ENCODE measurements around the gene ST3GAL3. TPM values are rescaled to one million over a fixed set of nuclear protein-coding genes. Genes with fewer than 3 reads are reported as not detected.

The ST3GAL3 gene
- total and polyA plus RNA-seq, 2 of the 13 experiments (the other 11 are each of a cell fraction or from before 2014, with no cell fraction given): 5.1 to 8.1 TPM

DNA sequence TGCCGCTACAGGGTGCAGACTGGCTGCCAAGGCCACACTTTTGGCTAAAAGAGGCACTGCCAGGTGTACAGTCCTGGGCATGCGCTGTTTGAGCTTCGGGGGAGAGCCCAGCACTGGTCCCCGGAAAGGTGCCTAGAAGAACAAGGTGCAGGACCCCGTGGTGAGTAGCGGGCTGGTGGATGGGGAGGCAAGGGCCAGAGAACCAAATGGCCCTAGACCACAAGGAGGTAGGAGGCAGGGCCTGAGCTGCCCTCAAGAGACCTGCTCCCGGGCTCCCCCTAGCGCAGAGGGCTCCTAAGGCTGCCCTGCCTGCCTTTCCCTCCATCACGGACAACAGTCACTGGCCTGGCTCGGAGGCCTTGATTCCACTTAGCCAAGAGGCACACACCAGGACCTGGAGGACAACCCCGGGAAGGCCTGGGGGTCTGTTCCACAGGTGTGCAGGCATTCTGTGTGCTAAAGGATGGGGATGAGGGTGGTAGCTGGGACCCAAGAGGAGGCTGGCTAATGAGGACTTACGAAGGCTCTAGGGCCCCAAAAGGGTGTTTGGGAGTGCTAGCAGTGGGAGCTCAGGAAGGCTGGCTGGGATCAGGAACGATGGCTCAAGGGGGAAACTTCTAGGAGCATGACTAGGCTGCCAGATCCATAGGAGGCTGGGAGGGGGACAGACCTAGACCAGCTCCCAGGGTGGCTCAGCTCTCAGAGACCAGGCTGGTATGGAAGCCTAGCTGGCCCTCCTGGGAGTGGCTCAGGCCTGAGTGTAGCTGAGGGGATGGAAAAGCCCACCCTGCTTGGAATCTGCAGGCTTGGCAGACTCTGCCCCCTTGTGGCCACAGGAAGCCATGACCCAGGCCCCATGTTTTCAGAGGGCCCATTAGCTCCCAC, 227.0 kb downstream of the ST3GAL3 start (continued):
- TF ChIP-seq, protein P1, sequence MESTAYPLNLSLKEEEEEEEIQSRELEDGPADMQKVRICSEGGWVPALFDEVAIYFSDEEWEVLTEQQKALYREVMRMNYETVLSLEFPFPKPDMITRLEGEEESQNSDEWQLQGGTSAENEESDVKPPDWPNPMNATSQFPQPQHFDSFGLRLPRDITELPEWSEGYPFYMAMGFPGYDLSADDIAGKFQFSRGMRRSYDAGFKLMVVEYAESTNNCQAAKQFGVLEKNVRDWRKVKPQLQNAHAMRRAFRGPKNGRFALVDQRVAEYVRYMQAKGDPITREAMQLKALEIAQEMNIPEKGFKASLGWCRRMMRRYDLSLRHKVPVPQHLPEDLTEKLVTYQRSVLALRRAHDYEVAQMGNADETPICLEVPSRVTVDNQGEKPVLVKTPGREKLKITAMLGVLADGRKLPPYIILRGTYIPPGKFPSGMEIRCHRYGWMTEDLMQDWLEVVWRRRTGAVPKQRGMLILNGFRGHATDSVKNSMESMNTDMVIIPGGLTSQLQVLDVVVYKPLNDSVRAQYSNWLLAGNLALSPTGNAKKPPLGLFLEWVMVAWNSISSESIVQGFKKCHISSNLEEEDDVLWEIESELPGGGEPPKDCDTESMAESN (CRISPR knock-in tag; conservative IDR thresholded peaks at IDR 0.05): no peak
- TF ChIP-seq, protein P2, sequence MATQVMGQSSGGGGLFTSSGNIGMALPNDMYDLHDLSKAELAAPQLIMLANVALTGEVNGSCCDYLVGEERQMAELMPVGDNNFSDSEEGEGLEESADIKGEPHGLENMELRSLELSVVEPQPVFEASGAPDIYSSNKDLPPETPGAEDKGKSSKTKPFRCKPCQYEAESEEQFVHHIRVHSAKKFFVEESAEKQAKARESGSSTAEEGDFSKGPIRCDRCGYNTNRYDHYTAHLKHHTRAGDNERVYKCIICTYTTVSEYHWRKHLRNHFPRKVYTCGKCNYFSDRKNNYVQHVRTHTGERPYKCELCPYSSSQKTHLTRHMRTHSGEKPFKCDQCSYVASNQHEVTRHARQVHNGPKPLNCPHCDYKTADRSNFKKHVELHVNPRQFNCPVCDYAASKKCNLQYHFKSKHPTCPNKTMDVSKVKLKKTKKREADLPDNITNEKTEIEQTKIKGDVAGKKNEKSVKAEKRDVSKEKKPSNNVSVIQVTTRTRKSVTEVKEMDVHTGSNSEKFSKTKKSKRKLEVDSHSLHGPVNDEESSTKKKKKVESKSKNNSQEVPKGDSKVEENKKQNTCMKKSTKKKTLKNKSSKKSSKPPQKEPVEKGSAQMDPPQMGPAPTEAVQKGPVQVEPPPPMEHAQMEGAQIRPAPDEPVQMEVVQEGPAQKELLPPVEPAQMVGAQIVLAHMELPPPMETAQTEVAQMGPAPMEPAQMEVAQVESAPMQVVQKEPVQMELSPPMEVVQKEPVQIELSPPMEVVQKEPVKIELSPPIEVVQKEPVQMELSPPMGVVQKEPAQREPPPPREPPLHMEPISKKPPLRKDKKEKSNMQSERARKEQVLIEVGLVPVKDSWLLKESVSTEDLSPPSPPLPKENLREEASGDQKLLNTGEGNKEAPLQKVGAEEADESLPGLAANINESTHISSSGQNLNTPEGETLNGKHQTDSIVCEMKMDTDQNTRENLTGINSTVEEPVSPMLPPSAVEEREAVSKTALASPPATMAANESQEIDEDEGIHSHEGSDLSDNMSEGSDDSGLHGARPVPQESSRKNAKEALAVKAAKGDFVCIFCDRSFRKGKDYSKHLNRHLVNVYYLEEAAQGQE (IDR thresholded peaks at IDR 0.05; ENCODE audit: borderline replicate concordance in 1 of 2, low read depth in 1 of 2, low read length in 2 of 2): no peak
- TF ChIP-seq PHF20 (CRISPR knock-in tag; IDR thresholded peaks at IDR 0.05): no peak
- TF ChIP-seq ATF7-NPFF (CRISPR knock-in tag; IDR thresholded peaks at IDR 0.05; ENCODE audit: low read depth): no peak
- no peak for TF ChIP-seq ZNF660 (CRISPR knock-in tag; IDR thresholded peaks at IDR 0.05; ENCODE audit: borderline replicate concordance, low read depth)
- TF ChIP-seq XBP1 (CRISPR knock-in tag; IDR thresholded peaks at IDR 0.05): no peak
- no peak for TF ChIP-seq TSC22D2 (CRISPR knock-in tag; IDR thresholded peaks at IDR 0.05; ENCODE audit: borderline replicate concordance)
- no peak for TF ChIP-seq GFI1 (CRISPR knock-in tag; IDR thresholded peaks at IDR 0.05; ENCODE audit: borderline replicate concordance)
- TF ChIP-seq GABPB1 (CRISPR knock-in tag; IDR thresholded peaks at IDR 0.05): peak; percentile 71
- no peak for TF ChIP-seq ELF1 (CRISPR knock-in tag; IDR thresholded peaks at IDR 0.05)
- no peak for TF ChIP-seq ARNT2 (CRISPR knock-in tag; IDR thresholded peaks at IDR 0.05; ENCODE audit: low read depth)
- TF ChIP-seq, protein P3, sequence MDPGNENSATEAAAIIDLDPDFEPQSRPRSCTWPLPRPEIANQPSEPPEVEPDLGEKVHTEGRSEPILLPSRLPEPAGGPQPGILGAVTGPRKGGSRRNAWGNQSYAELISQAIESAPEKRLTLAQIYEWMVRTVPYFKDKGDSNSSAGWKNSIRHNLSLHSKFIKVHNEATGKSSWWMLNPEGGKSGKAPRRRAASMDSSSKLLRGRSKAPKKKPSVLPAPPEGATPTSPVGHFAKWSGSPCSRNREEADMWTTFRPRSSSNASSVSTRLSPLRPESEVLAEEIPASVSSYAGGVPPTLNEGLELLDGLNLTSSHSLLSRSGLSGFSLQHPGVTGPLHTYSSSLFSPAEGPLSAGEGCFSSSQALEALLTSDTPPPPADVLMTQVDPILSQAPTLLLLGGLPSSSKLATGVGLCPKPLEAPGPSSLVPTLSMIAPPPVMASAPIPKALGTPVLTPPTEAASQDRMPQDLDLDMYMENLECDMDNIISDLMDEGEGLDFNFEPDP (CRISPR knock-in tag; conservative IDR thresholded peaks at IDR 0.05): no peak
- TF ChIP-seq NFKB2 (CRISPR knock-in tag; IDR thresholded peaks at IDR 0.05; ENCODE audit: borderline replicate concordance): no peak
- TF ChIP-seq ZNF652 (CRISPR knock-in tag; IDR thresholded peaks at IDR 0.05; ENCODE audit: borderline replicate concordance, low read depth): no peak
- TF ChIP-seq SP4 (CRISPR knock-in tag; IDR thresholded peaks at IDR 0.05): no peak
- TF ChIP-seq, protein P4, sequence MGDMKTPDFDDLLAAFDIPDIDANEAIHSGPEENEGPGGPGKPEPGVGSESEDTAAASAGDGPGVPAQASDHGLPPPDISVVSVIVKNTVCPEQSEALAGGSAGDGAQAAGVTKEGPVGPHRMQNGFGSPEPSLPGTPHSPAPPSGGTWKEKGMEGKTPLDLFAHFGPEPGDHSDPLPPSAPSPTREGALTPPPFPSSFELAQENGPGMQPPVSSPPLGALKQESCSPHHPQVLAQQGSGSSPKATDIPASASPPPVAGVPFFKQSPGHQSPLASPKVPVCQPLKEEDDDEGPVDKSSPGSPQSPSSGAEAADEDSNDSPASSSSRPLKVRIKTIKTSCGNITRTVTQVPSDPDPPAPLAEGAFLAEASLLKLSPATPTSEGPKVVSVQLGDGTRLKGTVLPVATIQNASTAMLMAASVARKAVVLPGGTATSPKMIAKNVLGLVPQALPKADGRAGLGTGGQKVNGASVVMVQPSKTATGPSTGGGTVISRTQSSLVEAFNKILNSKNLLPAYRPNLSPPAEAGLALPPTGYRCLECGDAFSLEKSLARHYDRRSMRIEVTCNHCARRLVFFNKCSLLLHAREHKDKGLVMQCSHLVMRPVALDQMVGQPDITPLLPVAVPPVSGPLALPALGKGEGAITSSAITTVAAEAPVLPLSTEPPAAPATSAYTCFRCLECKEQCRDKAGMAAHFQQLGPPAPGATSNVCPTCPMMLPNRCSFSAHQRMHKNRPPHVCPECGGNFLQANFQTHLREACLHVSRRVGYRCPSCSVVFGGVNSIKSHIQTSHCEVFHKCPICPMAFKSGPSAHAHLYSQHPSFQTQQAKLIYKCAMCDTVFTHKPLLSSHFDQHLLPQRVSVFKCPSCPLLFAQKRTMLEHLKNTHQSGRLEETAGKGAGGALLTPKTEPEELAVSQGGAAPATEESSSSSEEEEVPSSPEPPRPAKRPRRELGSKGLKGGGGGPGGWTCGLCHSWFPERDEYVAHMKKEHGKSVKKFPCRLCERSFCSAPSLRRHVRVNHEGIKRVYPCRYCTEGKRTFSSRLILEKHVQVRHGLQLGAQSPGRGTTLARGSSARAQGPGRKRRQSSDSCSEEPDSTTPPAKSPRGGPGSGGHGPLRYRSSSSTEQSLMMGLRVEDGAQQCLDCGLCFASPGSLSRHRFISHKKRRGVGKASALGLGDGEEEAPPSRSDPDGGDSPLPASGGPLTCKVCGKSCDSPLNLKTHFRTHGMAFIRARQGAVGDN (CRISPR knock-in tag; IDR thresholded peaks at IDR 0.05): peak; percentile 37; the same call in 1 of the 2 replicates
- no peak for TF ChIP-seq ZFP41 (CRISPR knock-in tag; IDR thresholded peaks at IDR 0.05; ENCODE audit: borderline replicate concordance)

Data from HepG2 (cell line).